ENCODE results near the gene EFL1.

EFL1 gene

GRCh38 chr15:82298032-82298431 lies 35.5 kb upstream of the EFL1 start:
- TF ChIP-seq NFIC (IDR thresholded peaks at IDR 0.05) = no peak
- no peak for TF ChIP-seq TAF1 (IDR thresholded peaks at IDR 0.05; ENCODE audit: low read depth)
- no peak for TF ChIP-seq YY1 (IDR thresholded peaks at IDR 0.05; ENCODE audit: low read depth)
- TF ChIP-seq FOXM1 (IDR thresholded peaks at IDR 0.05; ENCODE audit: borderline replicate concordance, low read depth) = no peak
- no peak for TF ChIP-seq CREB1 (IDR thresholded peaks at IDR 0.05; ENCODE audit: low read depth)
- no peak for TF ChIP-seq ZBTB7A (IDR thresholded peaks at IDR 0.05; ENCODE audit: low read depth)
- no peak for TF ChIP-seq MAX (IDR thresholded peaks at IDR 0.05)
- TF ChIP-seq CEBPB (IDR thresholded peaks at IDR 0.05) = no peak
- TF ChIP-seq EGR1 (IDR thresholded peaks at IDR 0.05) = no peak
- no peak for TF ChIP-seq REST (IDR thresholded peaks at IDR 0.05; ENCODE audit: low read depth)
- TF ChIP-seq TCF12 (IDR thresholded peaks at IDR 0.05; ENCODE audit: low read depth) = no peak

GRCh38 chr15:82297546-82297945 lies 35.0 kb upstream of the EFL1 start:
- TF ChIP-seq ZBTB7A (IDR thresholded peaks at IDR 0.05; ENCODE audit: low read depth) = no peak
- no peak for TF ChIP-seq EGR1 (IDR thresholded peaks at IDR 0.05)
- no peak for TF ChIP-seq REST (IDR thresholded peaks at IDR 0.05; ENCODE audit: low read depth)
- TF ChIP-seq YY1 (IDR thresholded peaks at IDR 0.05; ENCODE audit: low read depth) = no peak
- TF ChIP-seq USF1 (IDR thresholded peaks at IDR 0.05) = no peak
- no peak for TF ChIP-seq CEBPB (IDR thresholded peaks at IDR 0.05)
- TF ChIP-seq EP300 (IDR thresholded peaks at IDR 0.05; ENCODE audit: borderline replicate concordance) = no peak
- no peak for TF ChIP-seq CREB1 (IDR thresholded peaks at IDR 0.05; ENCODE audit: low read depth)

- TF ChIP-seq USF1 (IDR thresholded peaks at IDR 0.05) (no peak), TCF12 (IDR thresholded peaks at IDR 0.05; ENCODE audit: low read depth) (peak; percentile 76), ZBTB7A (IDR thresholded peaks at IDR 0.05; ENCODE audit: low read depth) (no peak), REST (IDR thresholded peaks at IDR 0.05; ENCODE audit: low read depth) (no peak), YY1 (IDR thresholded peaks at IDR 0.05; ENCODE audit: low read depth) (no peak), TAF1 (IDR thresholded peaks at IDR 0.05; ENCODE audit: low read depth) (no peak), NFIC (IDR thresholded peaks at IDR 0.05) (peak; percentile 70), EGR1 (IDR thresholded peaks at IDR 0.05) (no peak), CREB1 (IDR thresholded peaks at IDR 0.05; ENCODE audit: low read depth) (no peak), CEBPB (IDR thresholded peaks at IDR 0.05) (no peak), RAD21 (IDR thresholded peaks at IDR 0.05; ENCODE audit: low read depth) (no peak), MAX (IDR thresholded peaks at IDR 0.05) (peak; percentile 57), FOXM1 (IDR thresholded peaks at IDR 0.05; ENCODE audit: borderline replicate concordance, low read depth) (0 out of 2 replicates have a peak, but pooled peaks have one; percentile 31), EP300 (IDR thresholded peaks at IDR 0.05; ENCODE audit: borderline replicate concordance) (peak; percentile 68; the same call in 1 of the 2 replicates), TEAD4 (IDR thresholded peaks at IDR 0.05) (peak; percentile 44; the same call in 1 of the 2 replicates)
Measured at GRCh38 chr15:82294061-82294690, 31.6 kb upstream of the EFL1 start.

- TF ChIP-seq USF1 (IDR thresholded peaks at IDR 0.05) = no peak
- TF ChIP-seq TCF12 (IDR thresholded peaks at IDR 0.05; ENCODE audit: low read depth) = no peak
- no peak for TF ChIP-seq FOXM1 (IDR thresholded peaks at IDR 0.05; ENCODE audit: borderline replicate concordance, low read depth)
- no peak for TF ChIP-seq YY1 (IDR thresholded peaks at IDR 0.05; ENCODE audit: low read depth)
- TF ChIP-seq TAF1 (IDR thresholded peaks at IDR 0.05; ENCODE audit: low read depth) = no peak
- no peak for TF ChIP-seq MAX (IDR thresholded peaks at IDR 0.05)
- no peak for TF ChIP-seq RAD21 (IDR thresholded peaks at IDR 0.05; ENCODE audit: low read depth)
- no peak for TF ChIP-seq REST (IDR thresholded peaks at IDR 0.05; ENCODE audit: low read depth)
- TF ChIP-seq EGR1 (IDR thresholded peaks at IDR 0.05) = no peak
- no peak for TF ChIP-seq TEAD4 (IDR thresholded peaks at IDR 0.05)
- no peak for TF ChIP-seq EP300 (IDR thresholded peaks at IDR 0.05; ENCODE audit: borderline replicate concordance)
- no peak for TF ChIP-seq NFIC (IDR thresholded peaks at IDR 0.05)
- no peak for TF ChIP-seq CEBPB (IDR thresholded peaks at IDR 0.05)
Measured at GRCh38 chr15:82292271-82292670, 29.7 kb upstream of the EFL1 start.

Data from Ishikawa (cell line).